ENCODE data around the gene TAGLN.

TAGLN gene

DNA sequence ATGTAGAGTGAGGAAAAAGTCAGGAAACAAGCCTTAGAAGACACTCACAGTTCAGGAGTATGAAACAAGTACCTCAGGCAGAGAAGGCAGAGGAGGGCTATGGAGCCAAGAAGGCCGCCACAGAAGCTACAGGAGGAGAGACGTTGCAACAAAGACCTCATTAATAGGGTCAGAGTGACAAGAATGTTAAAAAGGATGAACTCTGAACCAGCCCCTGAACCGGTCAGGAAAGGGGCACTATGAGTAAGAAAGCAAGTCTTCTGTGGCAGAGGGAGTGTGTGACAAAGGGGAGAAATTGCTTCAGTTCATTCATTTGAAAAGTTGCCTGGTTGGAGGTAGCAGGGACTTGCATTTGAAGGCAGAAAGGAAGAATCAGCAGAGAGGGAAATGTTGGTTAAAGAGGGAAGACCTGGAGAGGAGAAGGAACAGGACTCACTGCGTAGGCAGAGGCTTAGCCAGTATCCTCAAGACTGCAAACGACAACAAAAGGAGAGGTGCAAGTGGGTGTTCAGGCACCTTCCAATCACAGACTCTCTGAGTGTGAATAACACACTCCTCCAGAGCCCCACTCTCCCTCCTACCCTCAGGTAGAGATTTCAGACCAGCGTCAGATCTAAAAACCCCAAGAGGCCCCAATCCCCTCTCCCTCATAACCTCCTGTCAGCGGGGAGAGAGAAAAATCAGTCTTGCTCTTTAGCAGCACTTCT lies 15.4 kb downstream of the TAGLN start:
- DNase-seq (ENCODE audit: low read depth in 2 of 2) = no peak

DNA sequence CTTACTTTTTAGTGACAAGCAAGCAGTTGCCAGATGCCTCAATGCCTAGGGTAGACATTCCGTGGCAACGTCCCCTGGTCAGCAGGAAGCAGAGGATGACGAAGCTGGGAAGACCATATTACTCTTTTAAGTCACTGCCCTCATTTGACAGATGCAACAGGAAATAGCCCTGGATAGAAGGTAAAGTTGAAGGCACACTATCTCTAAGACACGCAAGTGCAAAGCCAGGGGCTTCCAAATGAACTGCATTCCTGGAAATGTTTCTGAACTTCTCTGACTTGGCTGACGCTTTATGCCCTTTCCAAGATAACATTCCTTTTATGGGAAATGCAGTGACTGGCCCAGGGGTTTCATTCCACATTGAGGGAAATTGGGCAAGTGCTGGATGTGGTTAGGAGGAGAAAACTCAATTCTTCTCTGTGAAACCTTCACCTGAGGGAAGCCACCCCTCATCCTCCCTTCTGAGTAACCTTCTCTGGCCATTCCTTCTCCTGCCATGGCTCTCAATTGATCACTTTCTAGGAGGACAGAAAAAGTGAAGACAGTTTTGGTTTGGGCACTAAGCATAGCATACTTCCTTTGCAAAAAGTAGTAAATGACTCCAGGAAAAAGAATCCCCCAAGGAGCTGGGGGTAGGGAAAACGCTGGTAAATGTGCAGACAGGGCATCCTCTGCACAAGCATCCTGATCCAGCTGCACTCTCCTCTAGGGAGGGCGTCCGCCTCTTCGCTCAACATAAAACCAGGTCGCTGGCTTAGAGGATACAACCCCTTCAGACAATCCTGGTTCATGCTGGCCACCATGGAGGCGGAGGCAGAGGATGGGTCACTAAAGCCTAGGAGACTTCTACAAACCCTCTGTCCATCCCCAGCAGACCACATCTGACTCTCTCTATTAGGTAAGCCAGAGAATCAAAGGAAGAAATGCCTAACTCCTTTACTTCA lies 18.2 kb downstream of the TAGLN start:
- DNase-seq (ENCODE audit: low read depth in 2 of 2) = no peak

DNA sequence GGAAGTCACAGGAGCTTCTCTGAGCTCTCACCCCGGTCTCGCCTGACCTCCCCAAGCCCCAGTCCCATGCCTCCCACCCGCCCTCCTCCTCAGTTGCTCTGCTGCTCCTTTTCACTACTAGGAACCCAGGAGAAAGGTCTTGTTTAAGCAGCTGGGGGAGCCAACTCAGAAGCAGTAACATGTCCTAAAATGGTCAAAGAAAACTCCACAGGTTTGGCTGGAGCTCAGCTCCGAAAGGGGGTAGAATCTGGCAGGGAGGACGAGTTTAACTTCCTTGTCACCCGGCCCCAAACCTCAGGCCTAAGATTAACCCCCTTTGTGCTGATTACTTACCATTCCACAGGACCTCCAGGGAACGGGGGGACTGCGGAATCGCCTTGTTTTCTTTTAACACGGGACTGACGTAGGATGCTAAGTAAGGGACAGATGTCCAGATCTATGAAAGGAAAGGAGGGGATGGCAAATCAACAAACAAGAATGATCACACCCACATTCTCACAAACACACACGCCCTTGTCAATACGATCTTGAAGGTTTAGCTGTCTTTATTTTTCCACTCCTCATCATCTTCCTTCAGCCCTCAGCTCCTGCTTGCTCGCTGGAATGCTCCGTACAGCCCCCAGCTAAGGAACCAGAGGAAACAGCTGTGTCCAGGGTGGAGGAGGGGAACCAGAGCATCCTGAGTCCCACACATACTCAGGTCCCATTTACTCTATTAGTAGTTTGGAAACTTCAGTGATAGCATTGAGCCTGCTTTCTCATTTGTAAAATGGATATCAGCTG lies 19.2 kb downstream of the TAGLN start:
- no peak for DNase-seq (ENCODE audit: low read depth in 2 of 2)

DNA sequence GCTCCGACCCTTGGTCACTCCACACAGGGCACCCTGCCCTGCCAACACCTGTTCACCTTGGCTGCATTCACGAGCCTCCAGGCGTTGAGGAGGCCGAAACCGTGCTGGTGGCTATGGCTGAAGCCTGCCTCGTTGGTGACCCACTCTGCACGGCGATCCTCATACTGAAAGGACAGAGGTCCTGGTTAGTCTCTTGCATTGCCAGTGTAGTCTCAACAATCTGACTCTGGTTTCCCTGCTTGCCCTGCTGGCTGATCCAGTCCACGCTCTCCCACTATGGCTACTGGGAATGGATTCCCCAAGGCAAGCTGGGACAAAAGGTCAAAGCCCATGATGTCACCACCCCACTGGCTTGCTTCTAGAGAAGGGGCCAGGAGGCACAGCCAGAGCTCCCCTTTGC lies 19.8 kb downstream of the TAGLN start:
- DNase-seq (ENCODE audit: low read depth in 2 of 2) = no peak

DNA sequence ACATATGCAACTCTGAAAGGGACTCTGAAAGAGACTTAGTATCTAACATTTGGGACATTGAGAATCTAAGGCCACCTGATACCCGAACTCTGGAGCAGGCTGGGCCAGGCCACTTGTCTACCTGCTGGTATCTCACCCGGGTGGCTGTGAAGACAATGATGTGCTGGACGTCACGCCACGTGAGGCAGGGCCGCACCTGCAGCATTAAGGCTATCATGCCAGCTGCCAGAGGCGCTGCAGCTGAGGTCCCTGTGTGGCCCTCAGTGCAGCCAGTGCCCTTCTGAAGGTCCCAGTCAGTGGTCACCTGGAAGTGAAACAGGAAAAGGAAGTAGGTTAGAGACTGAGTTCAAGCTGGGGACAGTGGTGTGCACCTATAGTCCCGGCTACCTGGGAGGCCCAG lies 20.3 kb downstream of the TAGLN start:
- DNase-seq (ENCODE audit: low read depth in 2 of 2) = no peak

DNA sequence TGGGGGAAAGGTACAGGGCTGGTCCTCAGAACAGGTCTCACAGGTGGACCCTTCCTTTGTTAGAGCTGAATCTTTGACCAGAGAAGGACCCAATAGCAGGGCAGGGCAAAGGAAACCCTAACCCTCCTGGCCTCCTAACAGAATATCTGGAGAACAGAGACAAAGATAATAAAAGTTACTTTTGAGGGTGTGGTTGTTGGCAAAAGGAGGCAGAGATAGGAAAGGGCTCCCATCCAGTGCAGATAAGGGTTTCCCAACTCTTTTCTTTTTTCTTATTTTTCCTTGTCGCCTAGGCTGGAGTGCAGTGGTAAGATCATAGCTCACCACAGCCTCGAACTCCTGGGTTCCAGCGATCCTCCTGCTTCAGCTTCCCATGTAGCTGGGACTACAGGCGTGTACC lies 20.8 kb downstream of the TAGLN start:
- no peak for DNase-seq (ENCODE audit: low read depth in 2 of 2)

DNA sequence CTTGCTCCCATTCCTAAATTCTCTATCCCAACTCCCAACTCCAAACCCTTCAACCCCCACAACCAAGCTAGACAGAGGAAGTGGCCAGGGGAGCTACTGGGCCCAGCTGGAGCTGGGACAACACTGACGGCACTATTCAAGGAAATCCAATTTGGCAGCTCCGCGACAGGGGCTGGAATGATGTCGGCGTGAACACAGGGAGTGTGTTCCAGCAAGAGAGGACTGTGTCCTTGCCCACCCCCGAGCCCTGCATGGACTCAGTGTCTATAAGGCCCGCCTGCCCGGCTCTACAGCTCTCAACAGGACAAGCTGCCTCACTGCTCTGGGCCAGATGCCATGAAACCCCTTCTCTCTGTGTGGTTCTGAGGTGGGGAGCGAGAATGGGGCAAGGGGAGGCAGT lies 21.4 kb downstream of the TAGLN start:
- no peak for DNase-seq (ENCODE audit: low read depth in 2 of 2)

DNA sequence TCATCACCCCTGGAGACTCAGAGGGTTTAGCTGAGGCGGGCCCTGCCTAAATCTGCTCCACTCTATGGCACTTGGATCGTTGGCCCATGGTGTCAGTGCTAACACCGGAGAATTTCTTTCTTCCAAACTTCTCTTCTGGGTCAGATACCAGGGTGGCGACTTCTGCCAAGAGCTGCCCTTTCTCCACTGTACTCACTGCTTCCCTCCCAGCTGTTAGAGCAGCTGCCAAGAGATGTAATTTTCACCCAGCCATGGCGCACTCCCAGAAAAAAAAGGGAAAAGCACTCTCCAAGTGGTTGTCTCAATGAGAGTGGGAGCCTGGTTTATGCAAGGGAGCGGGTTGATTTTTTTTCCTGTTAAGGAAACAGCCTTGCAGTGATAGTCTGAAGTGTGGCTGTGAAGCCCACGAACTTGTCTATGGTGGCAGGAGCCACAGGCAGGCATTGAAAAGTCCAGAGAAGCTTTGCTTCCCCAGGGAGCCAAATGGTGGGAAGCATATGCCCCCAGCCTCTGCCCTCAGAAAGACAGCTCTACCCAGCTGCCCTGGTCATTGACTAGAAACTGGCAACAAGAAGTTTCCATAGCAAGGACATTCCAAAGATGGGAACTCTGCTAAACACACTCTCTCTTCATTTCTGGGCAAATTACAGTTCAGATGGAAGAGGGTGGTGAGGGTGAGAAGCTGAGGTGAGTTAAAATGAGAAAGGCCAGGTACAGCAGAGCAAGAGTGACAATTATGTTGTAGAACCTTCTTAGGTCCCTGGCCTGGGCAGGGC lies 22.0 kb downstream of the TAGLN start:
- no peak for DNase-seq (ENCODE audit: low read depth in 2 of 2)

DNA sequence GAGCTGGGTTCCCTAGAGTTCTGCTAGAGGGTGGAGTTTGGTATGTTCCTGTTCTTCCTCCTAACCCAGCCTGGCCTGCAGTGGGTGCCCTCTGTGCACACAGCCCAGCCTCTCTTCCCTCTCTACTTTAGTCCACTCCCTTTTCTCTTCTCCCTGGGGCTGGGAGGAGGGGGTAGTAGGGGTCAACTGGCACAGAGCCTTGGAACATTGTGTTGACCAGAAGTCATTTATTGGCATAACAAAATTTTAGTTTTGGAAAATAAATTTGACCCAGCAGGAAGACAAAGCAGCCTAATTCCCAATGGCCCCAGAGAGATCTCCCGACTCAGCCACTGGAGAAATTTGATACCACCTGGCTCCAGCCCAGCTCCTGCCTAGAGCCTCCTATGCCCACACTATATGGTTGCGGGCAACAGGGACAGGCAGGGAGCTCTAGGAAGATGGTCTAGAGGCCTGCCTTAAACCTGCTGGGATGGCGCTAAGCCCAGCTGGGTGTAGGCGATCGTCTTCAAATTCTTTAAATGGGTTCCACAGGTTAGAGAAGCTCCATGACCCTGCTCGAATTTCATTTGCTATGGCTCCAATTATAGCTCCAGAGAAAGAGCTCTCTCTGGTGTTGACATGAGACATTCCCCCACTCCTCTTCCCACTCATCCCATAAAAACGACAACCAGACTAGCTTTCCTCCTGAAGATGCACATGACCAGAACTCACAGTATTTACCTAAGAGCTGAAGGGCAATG lies 22.8 kb downstream of the TAGLN start:
- no peak for DNase-seq (ENCODE audit: low read depth in 2 of 2)

DNA sequence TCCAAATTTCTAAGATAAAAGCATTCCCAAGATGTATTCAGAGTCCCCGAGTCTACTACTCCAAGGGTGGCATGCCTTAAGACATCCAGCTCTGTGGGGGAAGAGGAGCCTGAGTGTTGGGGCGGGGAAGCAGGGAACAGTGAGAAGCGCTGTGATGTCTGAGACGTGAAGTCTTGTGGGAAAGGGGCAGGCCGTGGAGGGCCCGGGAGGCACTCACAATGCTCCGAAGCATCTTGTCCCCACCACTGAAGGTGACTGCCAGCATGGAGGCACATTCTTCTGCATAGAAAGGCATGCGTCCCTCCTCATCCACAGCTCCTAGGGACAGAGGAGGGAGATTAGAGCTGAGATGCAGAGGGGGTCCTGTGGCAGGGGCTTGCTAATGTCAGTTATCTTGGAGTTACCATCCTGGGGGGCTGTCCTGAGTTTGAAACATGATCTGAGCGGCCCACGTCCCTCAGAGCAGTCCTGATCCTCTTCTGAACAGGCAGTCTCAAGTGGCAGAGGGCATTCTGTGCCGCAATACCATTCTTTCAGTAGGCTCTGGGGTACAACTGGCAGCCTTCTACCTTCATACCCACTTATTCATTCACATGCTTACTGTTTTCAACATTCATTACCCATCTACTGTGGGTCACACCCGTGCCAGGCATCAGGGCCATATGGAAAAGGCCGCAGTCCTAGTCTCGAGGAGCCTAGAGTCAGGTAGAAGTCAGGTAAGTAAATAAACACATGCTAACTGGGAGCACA lies 24.0 kb downstream of the TAGLN start:
- DNase-seq (ENCODE audit: low read depth in 2 of 2) = no peak

DNA sequence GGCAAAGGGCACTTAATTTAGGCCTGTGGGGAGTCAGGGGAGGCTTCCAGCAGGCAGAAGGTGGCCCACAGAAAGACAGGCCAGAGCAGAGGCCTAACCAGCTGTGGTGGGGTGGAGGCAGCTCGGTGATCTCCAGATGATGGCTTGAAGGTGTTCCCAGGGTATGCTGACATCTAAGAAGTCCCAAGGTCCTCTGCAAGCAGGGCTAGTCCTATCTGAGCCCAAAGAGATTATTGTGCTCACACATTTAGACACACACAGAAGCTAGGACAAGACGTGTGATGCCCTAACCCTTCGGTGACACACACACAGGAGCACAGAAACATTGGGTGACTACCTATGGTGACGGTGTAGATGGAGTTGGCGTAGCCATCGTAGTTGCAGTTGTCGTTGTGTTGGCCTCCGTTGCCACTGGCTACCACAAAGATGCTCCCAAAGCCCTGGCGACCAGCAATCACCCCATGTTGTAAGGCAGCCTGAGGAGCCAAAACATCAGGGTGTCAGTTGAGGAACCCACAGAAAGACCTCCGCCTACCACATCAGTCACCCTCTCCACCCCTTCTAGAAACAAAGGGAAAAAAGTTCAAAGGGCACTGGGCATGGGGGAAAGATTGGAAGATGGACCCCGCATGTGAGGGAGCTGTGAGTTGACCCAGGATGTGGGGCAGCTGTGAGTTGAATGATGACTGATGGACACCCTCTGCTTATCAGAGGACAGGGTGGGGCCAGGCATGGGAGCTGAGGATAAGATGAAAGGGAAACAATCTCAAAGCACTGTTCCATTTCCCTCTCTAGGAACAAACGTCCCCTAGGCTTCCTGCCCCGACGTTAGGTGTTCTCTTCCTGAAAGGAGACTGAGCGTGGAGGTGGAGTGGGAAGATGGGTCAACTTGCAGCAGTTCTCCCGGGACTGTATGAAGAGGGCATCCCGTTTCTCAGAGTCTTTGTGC lies 24.8 kb downstream of the TAGLN start:
- DNase-seq (ENCODE audit: low read depth in 2 of 2) = no peak

DNA sequence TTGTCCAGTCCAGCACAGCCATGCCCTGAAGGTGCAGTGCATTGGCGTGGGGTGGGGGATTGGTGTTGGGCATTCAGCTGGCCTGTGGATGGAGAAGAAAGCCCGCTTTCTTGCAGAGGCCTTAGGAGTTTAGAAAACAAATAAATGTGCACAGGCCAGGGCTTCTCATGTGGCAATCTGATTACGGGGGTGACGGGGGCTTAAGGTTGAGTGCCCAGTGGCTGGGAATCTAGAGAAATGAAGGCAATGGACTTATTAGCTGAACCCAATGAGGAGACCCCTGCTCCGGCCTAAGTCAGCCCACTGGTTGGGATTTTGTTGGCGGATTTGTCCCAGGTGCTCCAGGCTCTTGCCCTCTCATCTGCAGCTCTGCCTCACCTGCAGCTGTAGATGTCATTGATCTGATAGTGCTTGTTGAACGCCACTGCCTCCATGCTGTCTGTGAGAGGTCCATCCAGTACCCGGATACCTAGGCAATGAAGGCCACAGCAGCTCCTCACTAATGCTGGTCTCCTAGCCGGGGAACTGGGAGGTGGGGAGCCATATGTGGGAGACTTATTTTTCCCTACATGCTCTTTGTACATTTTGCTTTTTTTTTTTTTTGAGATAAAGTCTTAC lies 26.5 kb downstream of the TAGLN start:
- no peak for DNase-seq (ENCODE audit: low read depth in 2 of 2)

DNA sequence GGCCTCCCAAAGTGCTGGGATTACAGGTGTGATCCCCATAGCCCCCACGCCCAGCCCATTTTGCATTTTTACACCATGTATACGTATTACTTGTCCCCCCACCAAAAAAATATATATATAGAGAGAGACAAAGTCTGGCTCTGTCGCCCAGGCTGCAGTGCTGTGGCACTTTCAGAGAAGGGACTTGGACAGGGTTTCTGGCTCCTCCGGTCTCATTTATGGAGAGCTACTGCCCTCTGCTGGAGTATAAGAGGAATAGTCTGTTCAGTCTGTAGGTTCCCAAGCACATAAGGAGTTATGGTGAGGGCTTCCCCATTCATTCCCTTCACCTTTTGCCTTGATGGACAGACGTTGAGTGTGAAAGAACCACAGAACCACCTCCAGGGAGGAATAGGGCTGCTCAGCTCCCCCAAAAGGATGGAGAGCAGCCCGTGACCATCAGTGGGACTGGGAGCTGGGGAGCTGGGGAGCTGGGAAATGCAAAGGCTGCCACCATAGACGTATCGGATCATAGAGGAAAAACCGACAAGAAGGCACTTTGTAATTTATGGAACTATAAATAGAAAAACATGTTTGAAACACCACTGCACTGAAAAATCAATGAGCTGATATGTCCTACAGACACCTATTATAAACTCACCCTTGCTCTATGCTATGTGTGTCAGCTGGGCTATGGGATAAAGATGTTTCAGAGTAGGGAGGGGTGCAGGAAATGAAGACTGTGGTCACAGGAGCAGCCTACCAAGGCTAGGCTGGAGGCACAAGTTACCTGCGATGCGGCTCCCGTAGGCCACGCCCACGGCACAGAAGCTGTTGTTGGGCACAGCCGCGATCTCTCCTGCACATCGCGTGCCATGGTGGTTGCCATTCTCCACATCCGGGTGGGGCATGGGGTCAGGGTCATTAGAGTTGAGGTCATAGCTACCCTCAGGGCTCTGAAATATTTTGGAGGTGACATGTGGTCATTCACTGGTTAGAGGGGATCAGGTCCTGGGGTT lies 27.5 kb downstream of the TAGLN start:
- no peak for DNase-seq (ENCODE audit: low read depth in 2 of 2)

DNA sequence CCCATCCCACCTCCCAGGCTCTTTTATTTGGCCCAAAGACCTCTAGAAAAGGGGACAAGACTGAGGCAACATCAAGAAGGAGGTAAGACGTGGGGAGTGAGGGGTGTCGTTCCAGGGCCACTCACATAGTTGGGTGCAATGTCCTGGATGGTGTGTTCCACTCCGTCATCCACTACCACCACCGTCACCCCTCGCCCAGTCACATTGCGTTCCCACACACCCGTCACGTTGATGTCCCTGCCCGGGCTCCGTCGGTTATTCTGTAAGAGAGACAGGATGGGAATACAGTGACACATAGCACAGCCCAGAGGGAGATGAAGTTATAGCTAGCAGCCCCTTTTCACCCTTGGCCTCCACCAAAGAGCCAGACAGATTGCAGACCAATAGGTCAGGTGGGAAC lies 28.9 kb downstream of the TAGLN start:
- no peak for DNase-seq (ENCODE audit: low read depth in 2 of 2)

DNA sequence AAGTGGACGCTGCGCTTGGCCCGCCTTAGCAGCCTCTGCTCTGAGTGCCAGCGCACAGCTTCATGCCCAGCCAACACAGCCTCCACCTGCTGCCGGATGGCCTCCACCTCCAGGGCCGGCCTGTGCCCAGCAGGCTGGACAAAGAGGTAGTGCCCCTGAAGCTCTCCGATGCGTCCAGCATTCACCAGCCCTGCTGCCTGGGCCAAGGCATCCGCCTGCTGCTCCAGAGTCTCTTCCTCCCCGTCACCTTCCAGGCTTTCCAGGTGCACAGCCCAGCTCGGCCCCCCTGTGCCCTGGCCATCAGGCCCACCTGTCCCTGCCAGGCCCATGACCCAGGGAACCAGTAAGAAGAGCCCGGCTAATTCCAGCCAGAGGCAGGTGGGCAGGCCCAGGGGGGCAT lies 30.2 kb downstream of the TAGLN start:
- no peak for DNase-seq (ENCODE audit: low read depth in 2 of 2)

DNA sequence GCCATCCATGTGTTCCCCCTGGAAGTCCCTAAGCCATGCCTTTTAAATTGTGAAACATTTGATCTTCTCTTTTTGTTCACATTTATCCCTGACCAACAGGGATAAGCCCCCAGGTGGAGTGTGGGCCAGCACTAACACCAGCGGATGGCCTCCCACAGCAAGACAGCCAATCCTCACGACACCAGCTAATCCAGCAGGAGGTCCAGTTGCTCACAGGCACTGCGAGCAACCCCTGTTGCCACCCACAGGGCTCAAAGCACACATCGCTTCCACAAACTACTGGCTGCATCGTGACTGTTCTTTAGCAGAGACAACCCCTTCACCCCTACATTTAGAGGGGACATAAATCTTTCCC lies 30.7 kb downstream of the TAGLN start:
- DNase-seq (ENCODE audit: low read depth in 2 of 2) = no peak

DNA sequence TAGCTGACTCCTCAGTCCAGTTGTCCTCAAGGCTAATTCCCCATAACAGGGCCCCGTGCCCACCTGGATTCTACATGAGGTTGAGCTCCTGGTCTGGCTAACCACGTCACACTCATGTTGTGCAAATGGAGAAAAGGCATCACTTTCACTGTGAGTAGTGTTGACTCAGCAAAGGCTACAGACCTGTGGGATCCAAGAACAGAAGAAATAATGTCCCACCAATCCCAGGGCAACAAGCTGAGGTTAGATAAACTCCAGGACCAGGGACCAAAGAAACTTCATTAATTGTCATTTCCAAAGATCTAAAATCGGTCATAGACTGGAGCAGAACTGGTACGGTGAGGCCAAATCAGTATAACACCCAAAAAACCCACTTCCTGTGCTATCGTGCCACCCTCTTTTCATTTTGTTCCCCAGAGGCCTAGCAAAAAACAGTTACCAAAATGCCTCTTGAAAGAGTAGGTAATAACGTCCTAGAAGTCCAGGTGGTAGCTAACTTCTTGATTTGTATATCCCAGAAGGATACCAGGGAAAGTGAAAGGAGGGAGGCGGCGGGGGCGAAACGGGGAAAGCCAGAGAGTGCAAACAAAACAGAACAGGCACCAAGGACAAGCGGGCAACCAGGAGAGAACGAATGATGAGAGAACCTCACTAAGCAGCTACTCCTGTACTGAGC lies 31.3 kb downstream of the TAGLN start:
- no peak for DNase-seq (ENCODE audit: low read depth in 2 of 2)

All from stimulated activated CD8-positive, alpha-beta memory T cell treated with anti-CD3 and anti-CD28 coated beads, Interleukin-7, amount 100 ng/mL, for 1 hour (primary cell).